HepG2 (cell line): ENCODE results near the gene ANKRD52. TPM values are rescaled to one million over a fixed set of nuclear protein-coding genes. Genes with fewer than 3 reads are reported as not detected.

Experiments
- ATF2 ChIP-seq: sonication (generic); formaldehyde crosslinking; IDR thresholded peaks from 2 replicates; pipeline ENCODE4 v1.4.0; 2020; ENCODE audit warnings: missing genetic modification reagents
- ATF6 ChIP-seq: sonication (generic); formaldehyde crosslinking; conservative IDR thresholded peaks from 2 replicates; pipeline ENCODE4 v1.4.0; 2020; ENCODE audit warnings: missing genetic modification reagents
- GATA4 ChIP-seq: sonication (generic); IDR thresholded peaks from 2 replicates; pipeline ENCODE4 v1.6.1; 2016; ENCODE audit warnings: antibody characterized with exemption, low read depth, borderline replicate concordance
- HOXA5 ChIP-seq: sonication (generic); formaldehyde crosslinking; IDR thresholded peaks from 2 replicates; pipeline ENCODE4 v1.4.0; 2020; ENCODE audit warnings: missing genetic modification reagents
- KDM5A ChIP-seq: fragments of 200-600 bp; sonication (generic); IDR thresholded peaks from 2 replicates; pipeline ENCODE4 v1.7.0; 2018; ENCODE audit warnings: antibody characterized with exemption, mild to moderate bottlenecking, low read length, borderline replicate concordance
- SAFB2 ChIP-seq: sonication (generic); formaldehyde crosslinking; IDR thresholded peaks from 2 replicates; pipeline ENCODE4 v1.5.1; 2020; ENCODE audit warnings: missing genetic modification reagents, low read depth, mild to moderate bottlenecking, borderline replicate concordance
- SMYD3 ChIP-seq: sonication (generic); formaldehyde crosslinking; IDR thresholded peaks from 2 replicates; pipeline ENCODE4 v1.8.1; 2023; ENCODE audit warnings: mild to moderate bottlenecking, missing genetic modification reagents
- TERF1 ChIP-seq: sonication (generic); formaldehyde crosslinking; IDR thresholded peaks from 2 replicates; pipeline ENCODE4 v1.8.0; 2022; ENCODE audit warnings: mild to moderate bottlenecking, missing genetic modification reagents, moderate library complexity
- TFDP1 ChIP-seq: IDR thresholded peaks from 2 replicates; pipeline ENCODE4 v1.6.1; 2016; ENCODE audit warnings: missing compliant biosample characterization, missing genetic modification reagents, borderline replicate concordance
- ZFP1 ChIP-seq: IDR thresholded peaks from 2 replicates; pipeline ENCODE4 v1.6.1; 2016
- ZFP91 ChIP-seq: sonication (generic); formaldehyde crosslinking; IDR thresholded peaks from 2 replicates; pipeline ENCODE4 v1.9.0; 2022; ENCODE audit warnings: missing genetic modification reagents, mild to moderate bottlenecking, borderline replicate concordance
- ZMYM3 ChIP-seq: sonication (generic); formaldehyde crosslinking; IDR thresholded peaks from 2 replicates; pipeline ENCODE4 v1.5.1; 2020; ENCODE audit warnings: mild to moderate bottlenecking, missing genetic modification reagents
- ZNF276 ChIP-seq: sonication (generic); formaldehyde crosslinking; IDR thresholded peaks from 2 replicates; pipeline ENCODE4 v1.4.0; 2020; ENCODE audit warnings: mild to moderate bottlenecking, low read depth, missing genetic modification reagents
- ZNF550 ChIP-seq: sonication (generic); formaldehyde crosslinking; IDR thresholded peaks from 2 replicates; pipeline ENCODE4 v1.4.0; 2020; ENCODE audit warnings: mild to moderate bottlenecking, missing genetic modification reagents, borderline replicate concordance
- ZNF577 ChIP-seq: sonication (generic); formaldehyde crosslinking; IDR thresholded peaks from 2 replicates; pipeline ENCODE4 v1.4.0; 2020; ENCODE audit warnings: mild to moderate bottlenecking, low read depth, missing genetic modification reagents, borderline replicate concordance
- ZNF619 ChIP-seq: sonication (generic); formaldehyde crosslinking; IDR thresholded peaks from 2 replicates; pipeline ENCODE4 v1.4.0; 2020; ENCODE audit warnings: mild to moderate bottlenecking, missing genetic modification reagents
- ZNF781 ChIP-seq: sonication (generic); formaldehyde crosslinking; IDR thresholded peaks from 2 replicates; pipeline ENCODE4 v1.5.1; 2020; ENCODE audit warnings: borderline replicate concordance, mild to moderate bottlenecking, missing genetic modification reagents; ENCODE audit errors: not compliant biosample characterization
- ZNF841 ChIP-seq: sonication (generic); formaldehyde crosslinking; IDR thresholded peaks from 2 replicates; pipeline ENCODE4 v1.8.1; 2023; ENCODE audit warnings: missing genetic modification reagents, borderline replicate concordance
- ZNF891 ChIP-seq: sonication (generic); formaldehyde crosslinking; IDR thresholded peaks from 2 replicates; pipeline ENCODE4 v1.5.0; 2020; ENCODE audit warnings: mild to moderate bottlenecking, missing genetic modification reagents
- polyA plus RNA-seq, 8 experiments: library from polyadenylated mRNA; depleted of rRNA in 3 of 8; stranded (reverse) in 7 of 8; unstranded in 1 of 8; fragments of >200 nt; fragmentation: Illumina TruSeq in 4 of 8; extraction: Trizol in 4 of 8; gene quantifications; 2 replicates each; pipeline versions ENCODE4 v1.2.1 to v1.2.3, GENCODE V29; 2011 to 2016; ENCODE audit warnings: low read depth in 4 of 8, missing spikeins in 1 of 8, mixed read lengths in 1 of 8; ENCODE audit not compliant: insufficient read depth in 1 of 8
- total RNA-seq, 5 experiments: library from RNA; depleted of rRNA; stranded (reverse); fragments of >200 nt; fragmentation: Illumina TruSeq; extraction: Trizol; gene quantifications; 2 replicates each; pipeline ENCODE4 v1.2.3, GENCODE V29; 2016; ENCODE audit warnings: low read depth in 1 of 5

The ANKRD52 gene
- total and polyA plus RNA-seq, 2 of the 13 experiments (the other 11 are each of a cell fraction or from before 2014, with no cell fraction given) = 7.8 to 9.2 TPM

- TF ChIP-seq SAFB2 (no peak), SMYD3 (no peak), ZNF891 (CRISPR knock-in tag) (0 out of 2 replicates have a peak, but pooled peaks have one; percentile 29), GATA4 (no peak), TFDP1 (CRISPR knock-in tag) (no peak; the same call in 1 of the 2 replicates), ZFP1 (CRISPR knock-in tag) (no peak), ATF2 (no peak), ZNF276 (no peak), ZNF619 (CRISPR knock-in tag) (no peak), ZNF781 (CRISPR knock-in tag) (no peak), ZMYM3 (peak; percentile 59; the same call in 1 of the 2 replicates), ZNF577 (no peak), ATF6 (CRISPR knock-in tag) (no peak), KDM5A (no peak), ZNF841 (CRISPR knock-in tag) (no peak), ZNF550 (CRISPR knock-in tag) (no peak), ZFP91 (CRISPR knock-in tag) (peak; percentile 13; the same call in 1 of the 2 replicates), TERF1 (no peak), HOXA5 (CRISPR knock-in tag) (no peak)
Observed at GRCh38 chr12:56189099-56189917, 68.9 kb downstream of the ANKRD52 start, which contains the start of gene SMARCC2 (continued).
